ENCODE results near the gene FSIP2.

FSIP2 gene

DNA sequence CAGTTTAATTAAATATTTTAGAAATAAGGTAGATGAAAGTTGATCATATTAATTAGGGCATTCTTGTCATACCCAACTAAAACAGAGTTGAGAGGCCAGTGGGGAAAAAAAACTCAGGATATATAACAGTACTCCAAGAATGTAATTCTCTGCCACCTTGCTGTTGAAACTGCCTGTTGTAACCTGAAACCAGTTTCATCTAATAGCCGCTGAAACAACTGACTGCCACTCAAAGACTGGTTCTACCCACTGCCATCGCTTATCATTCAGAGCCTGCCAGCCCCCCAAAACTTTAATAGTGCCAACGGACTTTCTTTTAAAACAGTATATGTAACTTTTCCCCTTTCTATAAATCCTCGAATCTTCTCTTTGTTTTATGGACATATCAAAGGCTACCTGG is 37.7 kb upstream of the FSIP2 start:
- Histone ChIP-seq H2BK5ac (ENCODE audit: low read depth, low read length, poor library complexity) (no peak overlapping the region), H3K27me3 (ENCODE audit: insufficient read depth, low read length) (no peaks in the 10 kb centered on the region), H3K4me1 (ENCODE audit: control insufficient read depth in 1 of 2, insufficient read depth in 2 of 2, low read length in 2 of 2) (no peaks in the 10 kb centered on the region), H3K4ac (ENCODE audit: low read depth, low read length) (no peak overlapping the region), H2BK120ac (ENCODE audit: insufficient read depth, low read length, poor library complexity) (no peak overlapping the region), H3K79me2 (ENCODE audit: control insufficient read depth, insufficient read depth, low read length, poor library complexity) (no peaks in the 10 kb centered on the region), H4K12ac (ENCODE audit: low read depth, low read length) (no peak overlapping the region), H3K14ac (ENCODE audit: low read length) (no peak overlapping the region), H3K9me3 (ENCODE audit: insufficient read depth, low read depth, low read length) (no peaks in the 10 kb centered on the region), H2AFZ (ENCODE audit: insufficient read depth, low read length, poor library complexity) (no peak overlapping the region), H3K18ac (ENCODE audit: low read length) (no peak overlapping the region), H2AK5ac (ENCODE audit: low read length) (no peak overlapping the region), H2BK12ac (ENCODE audit: low read length) (no peak overlapping the region), H4K91ac (ENCODE audit: low read depth, low read length) (no peak overlapping the region), H4K8ac (ENCODE audit: low read depth, low read length) (no peak overlapping the region), H3K4me2 (ENCODE audit: low read length) (no peak overlapping the region), H3K23ac (ENCODE audit: low read length) (no peak overlapping the region), H3K27ac (ENCODE audit: low read depth, low read length) (no peak overlapping the region), H3K36me3 (ENCODE audit: control insufficient read depth in 1 of 2, insufficient read depth in 2 of 2, low read length in 2 of 2) (no peaks in the 10 kb centered on the region), H3K4me3 (ENCODE audit: low read depth, low read length) (no peak overlapping the region), H3K79me1 (ENCODE audit: low read length) (no peaks in the 10 kb centered on the region), H3K9ac (ENCODE audit: low read length) (no peak overlapping the region)
- no CpG with 5 or more reads among the region's 4 CpGs for WGBS (ENCODE audit: extremely low coverage, insufficient coverage, insufficient read length)
- DNase-seq, result no peak

DNA sequence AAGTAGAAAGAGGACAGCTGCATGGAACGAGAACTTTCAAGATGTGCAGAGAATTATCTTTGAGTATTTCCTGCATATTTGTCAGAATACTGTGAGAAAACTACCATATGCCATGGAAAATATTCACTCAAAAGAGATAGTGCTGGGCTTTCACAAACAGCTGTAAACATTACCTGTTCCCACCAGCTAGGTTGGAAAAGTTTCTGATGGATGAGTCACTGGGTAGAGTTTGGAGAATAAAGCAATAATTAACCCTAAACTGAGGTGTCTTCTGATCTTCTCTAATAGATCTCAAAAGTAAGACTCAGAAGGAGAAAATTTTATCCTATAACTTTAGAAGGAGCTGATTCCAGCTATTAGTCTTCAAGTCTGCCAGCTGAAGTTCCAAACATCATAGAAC is 3.9 kb upstream of the FSIP2 start:
- Histone ChIP-seq H3K4me3 (ENCODE audit: low read depth, low read length) (no peak overlapping the region), H3K4ac (ENCODE audit: low read depth, low read length) (no peak overlapping the region), H4K91ac (ENCODE audit: low read depth, low read length) (no peak overlapping the region), H3K9ac (ENCODE audit: low read length) (no peak overlapping the region), H3K14ac (ENCODE audit: low read length) (no peak overlapping the region), H3K23ac (ENCODE audit: low read length) (no peak overlapping the region), H2AK5ac (ENCODE audit: low read length) (no peak overlapping the region), H2BK12ac (ENCODE audit: low read length) (no peak overlapping the region), H3K4me1 (ENCODE audit: control insufficient read depth in 1 of 2, insufficient read depth in 2 of 2, low read length in 2 of 2) (peaks cover 0 to 2% of the 10 kb centered on the region in 2 experiments), H2AFZ (ENCODE audit: insufficient read depth, low read length, poor library complexity) (no peak overlapping the region), H2BK5ac (ENCODE audit: low read depth, low read length, poor library complexity) (no peak overlapping the region), H3K27ac (ENCODE audit: low read depth, low read length) (no peak overlapping the region), H2BK120ac (ENCODE audit: insufficient read depth, low read length, poor library complexity) (no peak overlapping the region), H4K12ac (ENCODE audit: low read depth, low read length) (no peak overlapping the region), H3K36me3 (ENCODE audit: control insufficient read depth in 1 of 2, insufficient read depth in 2 of 2, low read length in 2 of 2) (no peaks in the 10 kb centered on the region), H4K8ac (ENCODE audit: low read depth, low read length) (no peak overlapping the region), H3K79me2 (ENCODE audit: control insufficient read depth, insufficient read depth, low read length, poor library complexity) (no peaks in the 10 kb centered on the region), H3K79me1 (ENCODE audit: low read length) (no peaks in the 10 kb centered on the region), H3K4me2 (ENCODE audit: low read length) (no peak overlapping the region), H3K9me3 (ENCODE audit: insufficient read depth, low read depth, low read length) (no peaks in the 10 kb centered on the region), H3K18ac (ENCODE audit: low read length) (no peak overlapping the region), H3K27me3 (ENCODE audit: insufficient read depth, low read length) (no peaks in the 10 kb centered on the region)
- no peak for DNase-seq
- no CpG with 5 or more reads among the region's 1 CpG for WGBS (ENCODE audit: extremely low coverage, insufficient coverage, insufficient read length)

DNA sequence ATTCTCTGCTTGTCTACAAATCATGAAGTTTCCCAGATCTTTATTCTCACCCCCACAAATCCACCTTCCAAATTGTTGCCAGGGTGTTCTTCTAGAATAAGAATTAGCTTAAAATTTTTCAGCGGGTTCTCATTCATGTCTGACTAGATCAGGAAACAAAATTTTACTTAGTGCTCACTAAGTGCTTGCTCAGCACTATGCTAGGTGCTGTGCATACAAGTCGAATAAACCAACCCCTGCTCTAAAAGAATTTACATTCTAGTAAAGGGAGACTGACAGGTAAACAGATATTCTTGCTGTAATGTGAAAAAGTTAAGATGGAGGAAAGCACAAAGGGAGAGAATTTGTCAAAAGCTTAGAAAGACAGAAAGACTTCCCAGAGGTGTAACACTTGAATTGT is 2.4 kb upstream of the FSIP2 start:
- Histone ChIP-seq H3K27me3 (ENCODE audit: insufficient read depth, low read length) (no peaks in the 10 kb centered on the region), H2BK120ac (ENCODE audit: insufficient read depth, low read length, poor library complexity) (no peak overlapping the region), H3K79me2 (ENCODE audit: control insufficient read depth, insufficient read depth, low read length, poor library complexity) (no peaks in the 10 kb centered on the region), H2AFZ (ENCODE audit: insufficient read depth, low read length, poor library complexity) (no peak overlapping the region), H3K27ac (ENCODE audit: low read depth, low read length) (no peak overlapping the region), H3K4ac (ENCODE audit: low read depth, low read length) (no peak overlapping the region), H4K91ac (ENCODE audit: low read depth, low read length) (no peak overlapping the region), H3K4me2 (ENCODE audit: low read length) (no peak overlapping the region), H4K12ac (ENCODE audit: low read depth, low read length) (no peak overlapping the region), H2BK5ac (ENCODE audit: low read depth, low read length, poor library complexity) (no peak overlapping the region), H3K9me3 (ENCODE audit: insufficient read depth, low read depth, low read length) (no peaks in the 10 kb centered on the region), H3K36me3 (ENCODE audit: control insufficient read depth in 1 of 2, insufficient read depth in 2 of 2, low read length in 2 of 2) (no peaks in the 10 kb centered on the region), H3K18ac (ENCODE audit: low read length) (no peak overlapping the region), H2BK12ac (ENCODE audit: low read length) (no peak overlapping the region), H3K79me1 (ENCODE audit: low read length) (no peaks in the 10 kb centered on the region), H3K4me3 (ENCODE audit: low read depth, low read length) (no peak overlapping the region), H2AK5ac (ENCODE audit: low read length) (no peak overlapping the region), H4K8ac (ENCODE audit: low read depth, low read length) (no peak overlapping the region), H3K4me1 (ENCODE audit: control insufficient read depth in 1 of 2, insufficient read depth in 2 of 2, low read length in 2 of 2) (peaks cover 0 to 2% of the 10 kb centered on the region in 2 experiments), H3K14ac (ENCODE audit: low read length) (no peak overlapping the region), H3K23ac (ENCODE audit: low read length) (no peak overlapping the region), H3K9ac (ENCODE audit: low read length) (no peak overlapping the region)
- no CpG with 5 or more reads among the region's 2 CpGs for WGBS (ENCODE audit: extremely low coverage, insufficient coverage, insufficient read length)
- DNase-seq, result no peak

DNA sequence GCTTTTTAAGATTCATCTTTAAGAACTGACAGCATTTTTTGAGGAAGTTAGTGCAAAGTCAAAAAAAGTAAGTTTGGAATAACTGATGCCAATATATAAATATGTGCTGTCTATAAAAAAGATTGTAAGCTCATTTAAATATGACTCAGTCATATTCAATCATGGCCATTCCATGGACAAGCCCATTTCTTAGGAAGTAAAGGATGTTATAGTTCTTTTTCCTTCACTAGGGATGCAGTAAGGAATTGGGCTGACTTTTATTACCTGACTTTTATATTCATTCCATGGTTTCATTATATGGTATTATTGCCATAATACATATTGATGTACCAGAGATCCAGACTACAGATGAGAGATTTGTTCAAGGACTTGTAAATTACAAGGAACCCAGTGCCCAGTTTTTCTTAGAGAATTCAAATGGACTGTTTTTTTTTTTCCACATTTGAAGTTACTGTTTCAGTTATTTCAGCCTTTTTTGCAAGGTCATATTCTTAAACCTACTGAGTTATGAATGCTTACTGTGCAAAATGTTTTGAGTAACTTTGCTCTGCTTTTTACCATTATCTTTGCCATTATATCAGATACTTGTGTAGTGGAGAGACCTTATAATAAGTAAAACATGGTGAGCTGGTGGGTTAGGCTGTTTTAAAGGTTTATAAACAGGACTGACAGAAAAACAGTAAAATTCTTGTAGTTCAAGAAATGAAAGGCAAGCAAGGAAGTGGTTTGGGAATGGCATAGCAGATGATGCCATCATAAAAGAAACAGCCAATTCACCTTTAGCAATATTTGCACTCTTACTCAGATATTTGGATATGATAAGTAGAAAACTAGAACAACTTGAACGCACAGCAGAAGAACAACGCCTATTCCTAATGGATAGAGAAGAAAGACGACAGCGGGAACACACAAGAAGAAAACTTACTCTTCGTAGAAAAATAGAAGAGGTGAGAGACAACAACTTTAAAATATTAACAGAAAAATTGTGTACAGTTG is 7.6 kb downstream of the FSIP2 start:
- WGBS (ENCODE audit: extremely low coverage, insufficient coverage, insufficient read length), result no CpG with 5 or more reads among the region's 5 CpGs

More for the DNA sequence above, 7.6 kb downstream of the FSIP2 start:
- no peaks in the 10 kb centered on the region for H3K27me3 ChIP-seq (ENCODE audit: insufficient read depth, low read length)
- H2AFZ ChIP-seq (ENCODE audit: insufficient read depth, low read length, poor library complexity), result no peak overlapping the region
- H4K8ac ChIP-seq (ENCODE audit: low read depth, low read length), result no peak overlapping the region
- DNase-seq, result no peak
- no peak overlapping the region for H3K18ac ChIP-seq (ENCODE audit: low read length)
- H3K4ac ChIP-seq (ENCODE audit: low read depth, low read length), result no peak overlapping the region
- H3K36me3 ChIP-seq (ENCODE audit: control insufficient read depth in 1 of 2, insufficient read depth in 2 of 2, low read length in 2 of 2), result no peaks in the 10 kb centered on the region
- H3K9ac ChIP-seq (ENCODE audit: low read length), result no peak overlapping the region
- no peaks in the 10 kb centered on the region for H3K4me1 ChIP-seq (ENCODE audit: control insufficient read depth in 1 of 2, insufficient read depth in 2 of 2, low read length in 2 of 2)
- H3K4me2 ChIP-seq (ENCODE audit: low read length), result no peak overlapping the region
- no peaks in the 10 kb centered on the region for H3K9me3 ChIP-seq (ENCODE audit: insufficient read depth, low read depth, low read length)
- no peak overlapping the region for H2AK5ac ChIP-seq (ENCODE audit: low read length)
- H3K4me3 ChIP-seq (ENCODE audit: low read depth, low read length), result no peak overlapping the region
- H2BK12ac ChIP-seq (ENCODE audit: low read length), result no peak overlapping the region
- H2BK5ac ChIP-seq (ENCODE audit: low read depth, low read length, poor library complexity), result no peak overlapping the region
- no peak overlapping the region for H3K27ac ChIP-seq (ENCODE audit: low read depth, low read length)
- no peak overlapping the region for H4K12ac ChIP-seq (ENCODE audit: low read depth, low read length)
- no peak overlapping the region for H3K14ac ChIP-seq (ENCODE audit: low read length)
- H2BK120ac ChIP-seq (ENCODE audit: insufficient read depth, low read length, poor library complexity), result no peak overlapping the region
- no peak overlapping the region for H4K91ac ChIP-seq (ENCODE audit: low read depth, low read length)
- no peak overlapping the region for H3K23ac ChIP-seq (ENCODE audit: low read length)
- H3K79me2 ChIP-seq (ENCODE audit: control insufficient read depth, insufficient read depth, low read length, poor library complexity), result no peaks in the 10 kb centered on the region
- no peaks in the 10 kb centered on the region for H3K79me1 ChIP-seq (ENCODE audit: low read length)
